Limb (tissue), 2 donors: ENCODE data around the gene PRRT3.
"Not testable (repeated sequence)": the region's sequence is repeated elsewhere in the genome, so short reads cannot be mapped to it uniquely, and the experiment has no call there.

ENCODE experiments used
- DNase-seq, 2 donors: peaks; one replicate each; pipeline ENCODE4 v3.0.0-alpha.2; 2016; ENCODE audit errors: extremely low spot score in 2 of 2

PRRT3 gene

DNA sequence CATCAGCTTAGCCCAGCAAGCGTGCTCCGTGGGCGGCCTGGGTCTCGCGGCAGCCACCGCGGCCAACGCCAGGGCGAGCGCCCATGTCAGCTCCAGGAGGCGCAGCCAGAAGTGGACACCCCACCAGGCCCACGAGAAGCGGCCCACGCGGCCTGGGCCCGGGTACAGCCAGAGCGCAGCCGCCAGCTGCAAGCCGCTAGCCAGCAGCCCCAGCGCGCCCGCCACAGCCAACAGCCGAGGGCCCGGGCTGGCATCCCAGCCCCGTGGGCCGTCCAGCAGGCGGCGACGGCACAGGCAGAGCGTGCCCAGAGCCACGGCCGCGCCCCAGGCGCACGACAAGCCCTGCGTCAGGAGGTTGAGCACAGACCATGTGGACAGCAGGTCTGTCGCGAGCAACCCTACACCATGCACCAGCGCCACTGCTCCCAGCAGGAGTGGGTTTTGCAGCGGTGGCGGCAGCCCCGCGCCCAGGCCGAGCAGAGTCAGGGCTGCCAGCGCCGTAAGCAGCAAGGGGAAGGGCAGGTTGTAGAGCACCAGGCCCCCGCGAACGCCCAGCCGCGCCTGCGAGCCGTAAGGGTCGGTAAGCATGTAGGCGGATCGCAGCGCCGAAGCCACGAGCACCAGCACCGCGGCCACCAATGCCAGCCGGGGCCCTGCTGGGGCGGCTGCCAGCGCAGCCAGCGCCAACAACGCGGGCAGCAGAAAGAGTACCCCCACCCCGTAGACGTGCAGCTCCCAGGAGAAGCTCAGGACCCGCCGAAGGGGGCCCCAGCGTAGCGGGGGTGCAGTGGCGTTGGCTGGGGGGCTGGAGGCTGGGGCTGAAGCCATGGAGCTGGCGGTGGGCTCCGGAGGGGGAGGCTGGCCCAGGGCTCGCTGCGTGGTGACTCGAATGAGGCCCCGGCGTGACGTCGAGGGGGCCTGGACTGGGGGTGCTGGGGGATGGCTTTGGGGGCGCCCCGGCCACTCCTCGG, 4.9 kb downstream of the PRRT3 start:
- peak; percentile 36 to 76 for DNase-seq

GRCh38 chr3:9946112-9947024, 5.8 kb downstream of the PRRT3 start:
- DNase-seq, result peak; percentile 90 to 93

- no peak for DNase-seq
Measured at GRCh38 chr3:9945358-9945757, 6.8 kb downstream of the PRRT3 start.

GRCh38 chr3:9944271-9944670, 7.9 kb downstream of the PRRT3 start:
- no peak for DNase-seq

DNA sequence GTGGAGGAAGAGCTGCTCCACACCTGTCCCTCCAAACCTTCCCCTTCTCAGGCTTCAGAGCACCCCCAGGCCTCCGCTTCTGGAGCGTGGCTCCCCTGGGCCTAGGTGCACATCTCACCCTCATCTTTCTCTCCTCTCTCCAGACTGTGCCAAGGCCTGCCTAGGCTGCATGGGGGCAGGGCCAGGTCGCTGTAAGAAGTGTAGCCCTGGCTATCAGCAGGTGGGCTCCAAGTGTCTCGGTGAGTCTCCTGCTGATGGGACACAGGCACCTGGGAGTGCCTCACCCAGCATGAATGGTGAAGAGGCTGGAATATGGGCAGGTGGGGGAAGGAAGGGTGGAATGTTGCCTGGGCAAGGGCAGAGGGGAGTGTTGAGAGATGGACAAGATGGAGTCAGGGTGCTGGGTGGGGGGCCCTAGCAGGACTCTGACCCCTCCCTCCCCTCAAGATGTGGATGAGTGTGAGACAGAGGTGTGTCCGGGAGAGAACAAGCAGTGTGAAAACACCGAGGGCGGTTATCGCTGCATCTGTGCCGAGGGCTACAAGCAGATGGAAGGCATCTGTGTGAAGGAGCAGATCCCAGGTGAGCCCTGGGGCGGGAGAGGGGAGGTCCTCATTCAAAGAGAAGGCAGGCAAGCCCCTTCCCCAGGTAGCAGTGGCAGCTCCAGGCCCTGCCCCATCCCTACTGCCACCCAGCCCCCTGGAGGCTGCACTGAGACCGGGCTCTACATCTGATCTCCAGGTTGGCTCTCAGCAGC, 9.1 kb downstream of the PRRT3 start:
- no peak for DNase-seq

GRCh38 chr3:9942164-9942563, 10.0 kb downstream of the PRRT3 start:
- DNase-seq, result no peak

DNA sequence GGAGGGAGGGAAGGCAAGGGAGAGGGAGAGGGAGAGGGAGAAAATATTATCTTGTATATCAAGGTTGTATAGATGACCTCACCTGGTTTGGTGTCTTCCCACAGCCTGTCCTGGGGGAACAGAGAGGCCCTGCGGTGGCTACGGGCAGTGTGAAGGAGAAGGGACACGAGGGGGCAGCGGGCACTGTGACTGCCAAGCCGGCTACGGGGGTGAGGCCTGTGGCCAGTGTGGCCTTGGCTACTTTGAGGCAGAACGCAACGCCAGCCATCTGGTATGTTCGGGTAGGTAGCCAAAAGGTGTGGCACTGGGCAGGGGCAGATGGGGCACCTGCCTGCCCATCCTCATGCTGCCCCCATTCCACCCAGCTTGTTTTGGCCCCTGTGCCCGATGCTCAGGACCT, 11.5 kb downstream of the PRRT3 start:
- no peak for DNase-seq

GRCh38 chr3:9939906-9940305, 12.3 kb downstream of the PRRT3 start:
- not testable (repeated sequence) for DNase-seq

DNA sequence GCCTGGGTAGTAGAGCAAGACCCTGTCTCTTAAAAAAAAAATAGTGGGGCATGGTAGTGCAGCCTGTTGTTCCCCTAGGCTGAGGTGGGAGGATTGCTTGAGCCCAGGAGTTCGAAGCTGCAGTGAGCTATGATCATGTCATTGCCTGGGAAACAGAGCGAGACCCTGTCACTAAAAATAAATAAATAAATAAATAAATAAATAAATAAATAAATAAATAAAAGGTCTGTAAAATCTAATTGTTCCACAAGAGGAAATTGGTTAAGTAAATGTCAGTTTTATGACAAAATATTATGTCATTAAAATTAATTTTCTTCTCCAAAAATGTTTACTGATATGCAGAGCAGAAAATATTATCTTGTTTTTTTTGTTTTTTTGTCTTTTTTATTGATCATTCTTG, 13.2 kb downstream of the PRRT3 start:
- no peak for DNase-seq

GRCh38 chr3:9937486-9938238, 14.5 kb downstream of the PRRT3 start:
- no peak for DNase-seq

- DNase-seq, result no peak
Measured at GRCh38 chr3:9935966-9936510, 16.2 kb downstream of the PRRT3 start.

DNA sequence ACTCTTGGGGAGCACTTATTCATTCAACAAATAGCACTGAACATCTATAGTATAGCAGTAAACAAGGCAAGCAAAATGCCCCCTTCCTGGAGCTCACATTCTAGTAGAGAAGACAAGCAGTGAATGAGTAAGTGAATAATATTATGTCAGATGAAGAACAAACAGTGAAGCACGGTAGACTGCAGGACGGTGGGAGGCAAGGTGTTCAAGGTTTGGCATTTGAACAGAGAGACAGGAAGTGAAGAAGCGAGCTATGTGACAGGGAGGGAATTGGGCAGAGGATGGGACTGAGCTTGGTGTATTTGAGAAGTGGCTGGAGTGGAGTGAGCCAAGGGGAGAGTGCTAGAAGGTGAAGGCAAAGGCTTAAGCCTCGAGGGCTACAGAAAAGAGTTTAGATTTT, 17.2 kb downstream of the PRRT3 start:
- no peak for DNase-seq

DNA sequence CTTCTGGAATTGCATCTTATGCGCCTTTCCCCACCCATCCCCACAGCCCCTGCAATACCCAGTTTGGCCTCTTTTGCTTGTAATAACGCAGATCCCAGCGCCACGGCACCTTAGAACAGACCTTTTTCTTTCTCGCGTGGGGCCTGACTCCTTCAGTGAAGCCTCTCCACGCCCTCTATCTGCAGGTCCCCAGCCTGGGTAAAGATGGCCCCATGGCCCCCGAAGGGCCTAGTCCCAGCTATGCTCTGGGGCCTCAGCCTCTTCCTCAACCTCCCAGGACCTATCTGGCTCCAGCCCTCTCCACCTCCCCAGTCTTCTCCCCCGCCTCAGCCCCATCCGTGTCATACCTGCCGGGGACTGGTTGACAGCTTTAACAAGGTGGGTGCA, 18.0 kb downstream of the PRRT3 start:
- no peak for DNase-seq

DNA sequence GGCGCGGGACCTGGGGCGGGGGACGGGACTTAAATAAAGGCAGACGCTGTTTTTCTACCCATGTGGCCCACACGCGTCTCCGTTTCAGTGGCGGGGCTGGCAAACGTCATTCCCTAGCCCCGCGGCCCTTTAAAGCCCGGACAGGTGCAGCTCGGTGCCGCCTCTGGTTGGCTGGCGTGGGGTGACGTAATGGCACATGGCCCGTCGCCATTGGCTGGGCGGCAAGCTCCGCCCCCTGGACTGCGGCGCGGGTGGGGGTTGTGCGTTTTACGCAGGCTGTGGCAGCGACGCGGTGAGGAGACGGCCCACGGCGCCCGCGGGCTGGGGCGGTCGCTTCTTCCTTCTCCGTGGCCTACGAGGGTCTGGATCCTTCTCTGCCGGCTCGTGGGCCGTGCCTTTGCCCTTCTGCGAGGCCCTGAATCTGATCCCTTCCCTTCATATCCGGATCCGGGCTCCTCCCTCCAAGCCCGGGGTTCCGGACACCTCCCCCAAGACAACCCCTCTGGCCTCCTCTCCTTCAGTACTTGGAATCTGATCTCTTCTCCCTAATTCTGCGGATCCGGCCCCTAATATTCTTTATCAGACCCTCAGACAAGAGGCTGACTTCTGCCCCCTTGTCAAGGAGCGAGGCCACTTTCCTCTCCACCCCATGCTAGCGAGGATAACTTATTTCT, 18.5 kb downstream of the PRRT3 start, which contains the start of gene CRELD1:
Gene CRELD1 (plus strand): TSS at position 274 of the 674 bp plus-strand sequence. CDS start 605 bp downstream, outside the sequence.
- peak; percentile 95 to 98 for DNase-seq

DNA sequence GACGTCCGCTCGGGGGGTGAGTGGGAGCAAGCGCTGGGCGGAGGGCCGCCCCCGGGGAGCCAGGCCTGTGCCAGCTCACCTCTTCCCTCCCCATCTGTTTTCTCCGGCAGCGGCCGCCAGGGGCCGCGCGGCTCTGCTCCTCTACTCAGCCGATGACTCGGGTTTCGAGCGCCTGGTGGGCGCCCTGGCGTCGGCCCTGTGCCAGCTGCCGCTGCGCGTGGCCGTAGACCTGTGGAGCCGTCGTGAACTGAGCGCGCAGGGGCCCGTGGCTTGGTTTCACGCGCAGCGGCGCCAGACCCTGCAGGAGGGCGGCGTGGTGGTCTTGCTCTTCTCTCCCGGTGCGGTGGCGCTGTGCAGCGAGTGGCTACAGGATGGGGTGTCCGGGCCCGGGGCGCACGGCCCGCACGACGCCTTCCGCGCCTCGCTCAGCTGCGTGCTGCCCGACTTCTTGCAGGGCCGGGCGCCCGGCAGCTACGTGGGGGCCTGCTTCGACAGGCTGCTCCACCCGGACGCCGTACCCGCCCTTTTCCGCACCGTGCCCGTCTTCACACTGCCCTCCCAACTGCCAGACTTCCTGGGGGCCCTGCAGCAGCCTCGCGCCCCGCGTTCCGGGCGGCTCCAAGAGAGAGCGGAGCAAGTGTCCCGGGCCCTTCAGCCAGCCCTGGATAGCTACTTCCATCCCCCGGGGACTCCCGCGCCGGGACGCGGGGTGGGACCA, 19.2 kb downstream of the PRRT3 start:
- DNase-seq, result peak; percentile 83 to 85

GRCh38 chr3:9932535-9932842, 19.7 kb downstream of the PRRT3 start:
- DNase-seq, result no peak

DNA sequence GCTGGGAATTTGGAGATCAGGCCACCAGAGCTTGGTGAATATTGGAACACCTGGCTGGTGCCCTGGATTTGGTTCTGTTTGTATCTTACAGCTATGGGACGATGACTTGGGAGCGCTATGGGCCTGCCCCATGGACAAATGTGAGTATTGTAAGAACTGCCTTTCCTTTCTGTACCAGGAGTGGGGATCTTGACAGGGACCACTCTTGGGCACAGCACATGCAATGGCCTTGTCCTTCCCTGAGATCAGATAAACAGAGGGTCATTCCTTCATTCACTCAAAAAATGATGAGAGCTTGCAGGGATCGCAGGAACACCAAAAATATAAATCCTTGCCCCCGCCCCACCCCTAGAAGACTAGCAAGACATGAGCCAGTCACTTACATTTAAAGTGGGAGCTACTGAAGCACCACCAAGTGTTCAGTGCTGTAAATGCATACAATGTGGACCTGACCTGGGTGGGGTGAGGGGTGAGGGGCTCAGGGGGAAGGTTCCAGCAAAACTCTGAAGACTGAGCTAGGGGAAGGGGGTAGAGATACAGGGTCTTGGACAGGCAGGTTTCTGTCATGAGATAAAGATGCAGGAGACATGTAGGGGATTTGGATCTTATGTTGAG, 21.3 kb downstream of the PRRT3 start:
- no peak for DNase-seq

DNA sequence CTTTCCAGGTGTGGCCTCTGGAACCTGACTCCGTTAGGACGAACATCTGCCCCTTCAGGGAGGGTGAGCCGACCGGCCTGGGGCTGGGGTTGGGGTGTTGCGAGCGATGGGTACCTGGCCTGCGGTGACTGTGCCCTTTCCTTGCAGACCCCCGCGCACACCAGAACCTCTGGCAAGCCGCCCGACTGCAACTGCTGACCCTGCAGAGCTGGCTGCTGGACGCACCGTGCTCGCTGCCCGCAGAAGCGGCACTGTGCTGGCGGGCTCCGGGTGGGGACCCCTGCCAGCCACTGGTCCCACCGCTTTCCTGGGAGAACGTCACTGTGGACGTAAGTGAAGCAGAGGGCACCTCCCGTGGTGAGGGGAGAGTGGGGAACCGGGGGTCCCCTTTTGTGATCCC, 24.1 kb downstream of the PRRT3 start:
- no peak for DNase-seq
